Measurements from ENCODE around the gene PLCL1. TPM values are rescaled to one million over a fixed set of nuclear protein-coding genes. Genes with fewer than 3 reads are reported as not detected.

Gene PLCL1
- polyA plus RNA-seq, 3 donors: 15.3 to 20.8 (median 16.6) TPM

- DNase-seq (ENCODE audit: extremely low read depth in 1 of 11, low read depth in 9 of 11, low spot score in 4 of 11): no peak
Observed at GRCh38 chr2:198059800-198060199, 255.4 kb downstream of the PLCL1 start.

GRCh38 chr2:198060277-198060676 is 255.9 kb downstream of the PLCL1 start:
- DNase-seq (ENCODE audit: extremely low read depth in 1 of 11, low read depth in 9 of 11, low spot score in 4 of 11): no peak

GRCh38 chr2:198062826-198063225 is 258.4 kb downstream of the PLCL1 start:
- DNase-seq (ENCODE audit: extremely low read depth in 1 of 11, low read depth in 9 of 11, low spot score in 4 of 11): no peak

GRCh38 chr2:198063242-198063641 is 258.8 kb downstream of the PLCL1 start:
- no peak for DNase-seq (ENCODE audit: extremely low read depth in 1 of 11, low read depth in 9 of 11, low spot score in 4 of 11)

GRCh38 chr2:198065322-198065721 is 260.9 kb downstream of the PLCL1 start:
- DNase-seq (ENCODE audit: extremely low read depth in 1 of 11, low read depth in 9 of 11, low spot score in 4 of 11): no peak

- no peak for DNase-seq (ENCODE audit: extremely low read depth in 1 of 11, low read depth in 9 of 11, low spot score in 4 of 11)
Observed at GRCh38 chr2:198066597-198066996, 262.2 kb downstream of the PLCL1 start.

- no peak for DNase-seq (ENCODE audit: extremely low read depth in 1 of 11, low read depth in 9 of 11, low spot score in 4 of 11)
Observed at GRCh38 chr2:198072655-198073054, 268.3 kb downstream of the PLCL1 start.

- no peak for DNase-seq (ENCODE audit: extremely low read depth in 1 of 11, low read depth in 9 of 11, low spot score in 4 of 11)
Observed at GRCh38 chr2:198073253-198073652, 268.9 kb downstream of the PLCL1 start.

GRCh38 chr2:198077477-198077876 is 273.1 kb downstream of the PLCL1 start:
- no peak for DNase-seq (ENCODE audit: extremely low read depth in 1 of 11, low read depth in 9 of 11, low spot score in 4 of 11)

- no peak for DNase-seq (ENCODE audit: extremely low read depth in 1 of 11, low read depth in 9 of 11, low spot score in 4 of 11)
Observed at GRCh38 chr2:198080879-198081765, 276.7 kb downstream of the PLCL1 start.

- DNase-seq (ENCODE audit: extremely low read depth in 1 of 11, low read depth in 9 of 11, low spot score in 4 of 11): no peak
Observed at GRCh38 chr2:198084156-198084555, 279.8 kb downstream of the PLCL1 start.

- no peak for DNase-seq (ENCODE audit: extremely low read depth in 1 of 11, low read depth in 9 of 11, low spot score in 4 of 11)
Observed at GRCh38 chr2:198096002-198096401, 291.6 kb downstream of the PLCL1 start.

GRCh38 chr2:198096965-198097364 is 292.6 kb downstream of the PLCL1 start:
- no peak for DNase-seq (ENCODE audit: extremely low read depth in 1 of 11, low read depth in 9 of 11, low spot score in 4 of 11)

- no peak for DNase-seq (ENCODE audit: extremely low read depth in 1 of 11, low read depth in 9 of 11, low spot score in 4 of 11)
Observed at GRCh38 chr2:198097630-198098029, 293.2 kb downstream of the PLCL1 start.

- DNase-seq (ENCODE audit: extremely low read depth in 1 of 11, low read depth in 9 of 11, low spot score in 4 of 11): no peak
Observed at GRCh38 chr2:198098386-198098785, 294.0 kb downstream of the PLCL1 start.

GRCh38 chr2:198098918-198099317 is 294.5 kb downstream of the PLCL1 start:
- DNase-seq (ENCODE audit: extremely low read depth in 1 of 11, low read depth in 9 of 11, low spot score in 4 of 11): no peak

GRCh38 chr2:198100346-198100745 is 296.0 kb downstream of the PLCL1 start:
- DNase-seq (ENCODE audit: extremely low read depth in 1 of 11, low read depth in 9 of 11, low spot score in 4 of 11): no peak

- DNase-seq (ENCODE audit: extremely low read depth in 1 of 11, low read depth in 9 of 11, low spot score in 4 of 11): no peak
Observed at GRCh38 chr2:198101688-198102087, 297.3 kb downstream of the PLCL1 start.

GRCh38 chr2:198102120-198102519 is 297.7 kb downstream of the PLCL1 start:
- DNase-seq (ENCODE audit: extremely low read depth in 1 of 11, low read depth in 9 of 11, low spot score in 4 of 11): no peak

- no peak for DNase-seq (ENCODE audit: extremely low read depth in 1 of 11, low read depth in 9 of 11, low spot score in 4 of 11)
Observed at GRCh38 chr2:198102856-198103255, 298.5 kb downstream of the PLCL1 start.
